ENCODE measurements around the gene SPAG5.

Gene SPAG5

GRCh38 chr17:28544402-28545140, 54.3 kb downstream of the SPAG5 start:
- DNase-seq: no peak

GRCh38 chr17:28541439-28541838, 57.4 kb downstream of the SPAG5 start:
- DNase-seq: no peak

- DNase-seq: no peak
Measured at GRCh38 chr17:28540231-28540630, 58.6 kb downstream of the SPAG5 start.

- DNase-seq: no peak
Measured at GRCh38 chr17:28538296-28538895, 60.4 kb downstream of the SPAG5 start.

GRCh38 chr17:28537219-28537610, 61.6 kb downstream of the SPAG5 start:
- no peak for DNase-seq

GRCh38 chr17:28536532-28537218, 62.1 kb downstream of the SPAG5 start:
- no peak for DNase-seq

- no peak for DNase-seq
Measured at GRCh38 chr17:28534740-28535375, 64.0 kb downstream of the SPAG5 start.

GRCh38 chr17:28533091-28533807, 65.6 kb downstream of the SPAG5 start:
- DNase-seq: no peak

GRCh38 chr17:28532050-28532960, 66.5 kb downstream of the SPAG5 start:
- DNase-seq: no peak

GRCh38 chr17:28530926-28531325, 67.9 kb downstream of the SPAG5 start:
- no peak for DNase-seq

GRCh38 chr17:28530250-28530649, 68.6 kb downstream of the SPAG5 start:
- no peak for DNase-seq

- no peak for DNase-seq
Measured at GRCh38 chr17:28529013-28529400, 69.8 kb downstream of the SPAG5 start.

GRCh38 chr17:28528327-28529012, 70.4 kb downstream of the SPAG5 start:
- DNase-seq: no peak

GRCh38 chr17:28527859-28528258, 71.0 kb downstream of the SPAG5 start:
- no peak for DNase-seq
